Stimulated activated naive CD4-positive, alpha-beta T cell treated with Interleukin-2 at 50 U/mL for 16 hours (primary cell): ENCODE results near the gene EREG.
"Not testable (repeated sequence)": the region's sequence is repeated elsewhere in the genome, so short reads cannot be mapped to it uniquely, and the experiment has no call there.

ENCODE experiments used
- DNase-seq: peaks from one replicate; lab custom pipeline; 2025; lab: John Stamatoyannopoulos, UW

Gene EREG

GRCh38 chr4:74364652-74365491 is at the start of gene EREG:
EREG (plus strand) TSS chr4:74365145; CDS start chr4:74365309, 164 bp downstream.
- no peak for DNase-seq

- no peak for DNase-seq
These were observed 49.6 kb upstream of the EREG start for GRCh38 chr4:74315376-74315775.

- no peak for DNase-seq
These were observed 48.5 kb upstream of the EREG start for GRCh38 chr4:74316397-74316796.

- DNase-seq: no peak
These were observed 47.2 kb upstream of the EREG start for GRCh38 chr4:74317616-74318246.

- DNase-seq: no peak
These were observed 46.7 kb upstream of the EREG start for GRCh38 chr4:74318276-74318675.

- no peak for DNase-seq
These were observed 45.5 kb upstream of the EREG start for GRCh38 chr4:74319470-74319869.

GRCh38 chr4:74320559-74321118 is 44.3 kb upstream of the EREG start:
- DNase-seq: peak; percentile 6

GRCh38 chr4:74322301-74322700 is 42.6 kb upstream of the EREG start:
- no peak for DNase-seq

- DNase-seq: no peak
These were observed 41.3 kb upstream of the EREG start for GRCh38 chr4:74323663-74324062.

- DNase-seq: no peak
These were observed 40.7 kb upstream of the EREG start for GRCh38 chr4:74324262-74324661.

GRCh38 chr4:74325886-74326285 is 39.1 kb upstream of the EREG start:
- DNase-seq: no peak

- no peak for DNase-seq
These were observed 37.2 kb upstream of the EREG start for GRCh38 chr4:74327762-74328161.

- DNase-seq: no peak
These were observed 36.4 kb upstream of the EREG start for GRCh38 chr4:74328501-74328900.

GRCh38 chr4:74329307-74329706 is 35.6 kb upstream of the EREG start:
- no peak for DNase-seq

- no peak for DNase-seq
These were observed 34.6 kb upstream of the EREG start for GRCh38 chr4:74330295-74330750.

GRCh38 chr4:74331252-74331651 is 33.7 kb upstream of the EREG start:
- DNase-seq: no peak

GRCh38 chr4:74331944-74332343 is 33.0 kb upstream of the EREG start:
- no peak for DNase-seq

GRCh38 chr4:74334636-74335035 is 30.3 kb upstream of the EREG start:
- no peak for DNase-seq

GRCh38 chr4:74335341-74336021 is 29.5 kb upstream of the EREG start:
- no peak for DNase-seq

- no peak for DNase-seq
These were observed 26.1 kb upstream of the EREG start for GRCh38 chr4:74338792-74339333.

- DNase-seq: no peak
These were observed 25.4 kb upstream of the EREG start for GRCh38 chr4:74339501-74339900.

- not testable (repeated sequence) for DNase-seq
These were observed 24.5 kb upstream of the EREG start for GRCh38 chr4:74340421-74340820.
